GM18873 (cell line): Measurements from ENCODE around the gene GUCY1A1.

Experiments used
- ATAC-seq: cut with Tn5 transposase; IDR thresholded peaks from one replicate; pipeline ENCODE4 v1.9.1; 2021; ENCODE audit warnings: mild to moderate bottlenecking, moderate library complexity, moderate number of reproducible peaks; ENCODE audit not compliant: unreplicated experiment, low FRiP score

Gene GUCY1A1

GRCh38 chr4:155769090-155769489 lies 102.4 kb downstream of the GUCY1A1 start:
- ATAC-seq = no peak

DNA sequence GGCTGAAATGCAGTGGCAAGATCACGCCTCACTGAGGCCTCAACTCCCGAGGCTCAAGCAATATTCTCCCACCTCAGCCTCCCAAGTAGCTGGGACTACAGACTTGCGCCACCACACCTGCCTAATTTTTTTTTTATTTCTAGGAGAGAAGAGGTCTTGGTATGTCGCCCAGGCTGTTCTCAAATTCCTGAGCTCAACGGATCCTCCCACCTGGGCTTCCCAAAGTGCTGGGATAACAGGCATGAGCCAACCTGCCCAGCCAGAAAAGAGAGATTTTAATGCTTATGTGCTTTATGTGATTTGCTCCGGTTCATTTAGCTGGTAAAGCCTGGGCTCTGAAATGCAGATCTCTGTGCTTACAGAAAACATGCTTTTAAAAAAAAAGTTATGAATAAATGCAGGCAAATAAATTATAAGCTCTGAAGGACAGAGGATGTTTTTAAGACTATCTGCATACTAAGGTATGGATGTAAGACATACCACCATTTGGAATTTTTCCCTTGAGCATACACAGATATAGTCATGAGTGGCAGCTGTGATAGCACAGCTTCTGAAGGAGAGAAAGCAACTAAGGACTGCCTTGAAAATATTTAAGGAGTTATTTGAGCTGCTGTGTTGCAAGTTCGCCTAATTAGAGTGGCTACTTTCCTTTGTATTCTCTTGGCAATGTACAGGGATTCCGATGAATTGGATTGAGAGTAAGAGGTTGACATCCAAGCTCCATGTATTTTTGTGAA lies 106.0 kb downstream of the GUCY1A1 start:
- ATAC-seq = no peak

DNA sequence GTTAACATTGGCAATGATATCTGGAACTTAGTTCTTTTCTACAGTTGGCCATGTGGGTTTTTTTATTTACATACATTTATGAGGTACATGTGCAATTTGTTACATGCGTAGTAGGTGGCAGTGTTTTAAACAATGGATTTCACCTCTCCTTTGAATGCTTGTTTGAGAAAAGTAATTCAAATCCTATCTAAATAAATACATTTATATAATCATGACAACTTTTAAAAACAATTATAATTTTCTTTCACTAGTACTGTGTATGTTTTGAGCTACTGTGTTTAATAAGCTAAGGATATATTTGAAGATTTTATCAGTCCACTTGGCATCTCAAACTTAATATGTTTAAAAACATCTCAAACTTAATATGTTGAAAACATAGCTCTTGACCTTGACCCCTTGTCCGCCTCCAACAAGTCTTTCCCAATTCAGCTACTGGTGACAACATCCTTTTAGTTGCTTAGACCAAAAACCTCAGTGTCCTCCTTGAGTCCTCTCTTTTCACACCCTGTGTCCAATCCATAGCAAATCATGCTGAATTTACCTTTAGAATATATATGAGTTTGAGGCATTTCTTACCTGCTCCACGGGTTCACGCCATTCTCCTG lies 106.7 kb downstream of the GUCY1A1 start:
- no peak for ATAC-seq

DNA sequence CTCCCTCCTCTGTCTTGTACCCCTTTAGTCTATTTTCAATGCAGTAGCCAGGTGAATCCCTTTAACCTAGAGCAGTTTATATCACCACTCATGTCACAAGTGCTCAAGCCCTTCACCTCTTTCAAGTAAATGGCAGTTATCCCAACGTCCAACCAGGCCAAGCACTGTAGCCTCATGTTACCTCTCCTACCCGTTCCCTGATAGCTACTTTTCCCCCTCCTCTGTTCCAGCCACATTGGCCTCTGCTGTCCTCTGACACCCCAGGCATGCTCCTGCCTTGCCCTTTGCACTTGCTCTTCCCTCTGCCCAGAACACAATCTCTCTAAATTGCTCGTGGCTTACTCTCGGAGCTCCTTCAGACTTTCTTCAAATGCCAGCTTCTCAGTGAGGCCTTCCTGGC lies 107.4 kb downstream of the GUCY1A1 start:
- ATAC-seq = no peak

GRCh38 chr4:155777971-155778735 lies 111.5 kb downstream of the GUCY1A1 start:
- no peak for ATAC-seq

DNA sequence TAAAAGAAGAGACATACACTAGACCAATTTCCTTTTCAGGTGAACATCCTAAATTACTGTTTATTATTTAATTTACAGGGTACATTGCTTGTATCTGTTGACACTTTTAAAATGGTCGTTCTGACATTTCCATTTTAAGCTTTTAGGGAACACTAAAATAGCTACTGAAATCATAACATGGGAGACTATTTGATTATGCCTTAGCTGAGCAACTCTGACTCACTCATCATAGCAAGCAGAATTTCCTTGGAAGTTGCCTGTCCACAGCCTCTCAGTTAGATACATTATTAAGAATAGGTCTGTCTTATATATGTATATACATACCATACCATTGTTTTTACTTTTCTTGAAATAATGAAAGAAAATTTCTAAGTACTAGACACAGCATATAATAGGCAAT lies 114.1 kb downstream of the GUCY1A1 start:
- no peak for ATAC-seq

GRCh38 chr4:155781249-155781831 lies 114.7 kb downstream of the GUCY1A1 start:
- no peak for ATAC-seq
